ENCODE measurements around the gene RABGAP1L.
"Not testable (repeated sequence)": the region's sequence is repeated elsewhere in the genome, so short reads cannot be mapped to it uniquely, and the experiment has no call there.

RABGAP1L gene

DNA sequence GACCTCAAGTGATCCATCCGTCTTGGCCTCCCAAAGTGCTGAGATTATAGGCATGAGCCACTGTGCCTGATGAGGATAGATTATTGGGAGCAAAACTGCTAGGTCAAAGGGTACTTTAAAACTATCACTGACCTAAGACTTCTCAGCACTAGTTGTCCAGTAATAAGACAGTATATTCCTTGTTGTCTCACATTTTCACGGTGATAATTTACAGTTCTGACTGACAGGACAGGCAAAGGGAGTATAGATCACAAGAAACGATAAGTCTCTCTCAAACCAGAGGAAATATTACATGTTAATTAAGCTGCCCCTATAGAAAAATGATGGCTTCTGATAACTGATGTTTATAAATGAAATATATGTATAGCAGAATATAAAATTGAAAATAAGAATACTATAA, 860.2 kb downstream of the RABGAP1L start:
- DNase-seq: no peak

DNA sequence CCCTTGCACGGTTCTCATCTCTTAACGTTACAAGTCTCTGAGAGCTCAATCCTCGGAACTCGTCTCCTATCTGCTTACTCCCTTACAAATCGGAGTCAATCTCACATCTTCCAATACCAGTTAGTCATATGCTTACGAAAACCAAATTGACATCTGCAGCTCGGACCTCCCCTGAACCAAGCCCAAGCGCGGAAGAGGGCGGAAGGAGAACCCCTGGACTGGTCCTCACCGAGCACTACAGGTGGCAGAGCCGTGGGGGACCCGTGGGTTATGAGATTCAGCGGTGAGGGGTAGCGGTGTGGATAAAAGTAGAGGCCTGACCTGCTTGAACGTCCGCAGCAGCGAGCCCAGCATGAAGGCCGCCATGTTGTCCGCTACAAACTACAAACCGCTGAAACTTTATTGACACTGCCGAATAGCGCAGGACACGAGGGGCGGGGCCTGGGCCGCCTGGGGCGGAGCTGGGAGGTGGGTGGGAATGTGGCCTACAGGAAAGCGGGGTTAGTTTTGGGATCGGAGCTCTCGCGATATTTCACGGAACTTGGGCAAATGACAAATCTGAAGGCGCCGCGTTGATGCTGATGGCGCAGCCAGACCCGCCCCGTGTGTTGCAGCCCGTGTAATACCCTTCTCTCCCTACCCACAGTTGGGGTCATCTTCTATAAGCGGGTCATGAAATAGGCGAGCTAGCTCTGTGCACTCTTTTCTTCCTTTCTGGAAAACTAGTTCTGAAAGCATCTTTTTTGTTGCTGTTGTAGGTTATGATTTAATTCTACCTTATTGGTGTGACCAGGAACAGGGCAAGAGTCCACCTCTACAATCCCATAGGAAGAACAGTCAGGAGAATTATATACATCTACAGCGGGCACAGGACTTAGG, 864.0 kb downstream of the RABGAP1L start, which contains the start of gene MRPS14:
Gene MRPS14, minus strand, starts transcription at position 383 of the 879 bp plus-strand sequence. Its CDS starts 17 bp downstream, at position 366.
- DNase-seq: peak; percentile 98

DNA sequence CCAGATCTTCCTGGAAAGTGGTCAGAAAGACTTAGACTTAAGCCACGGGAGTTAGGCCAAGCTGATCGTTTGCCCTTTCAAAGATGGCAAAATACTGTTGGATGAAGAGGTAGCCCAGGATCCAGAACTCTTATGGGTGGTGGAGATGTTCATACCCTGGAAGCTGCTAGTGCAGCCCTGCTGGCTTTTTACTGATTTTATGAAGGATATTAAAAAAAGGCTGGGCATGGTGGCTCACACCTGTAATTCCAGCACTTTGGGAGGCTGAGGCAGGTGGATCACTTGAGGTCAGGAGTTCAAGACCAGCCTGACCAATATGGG, 864.6 kb downstream of the RABGAP1L start:
- not testable (repeated sequence) for DNase-seq

DNA sequence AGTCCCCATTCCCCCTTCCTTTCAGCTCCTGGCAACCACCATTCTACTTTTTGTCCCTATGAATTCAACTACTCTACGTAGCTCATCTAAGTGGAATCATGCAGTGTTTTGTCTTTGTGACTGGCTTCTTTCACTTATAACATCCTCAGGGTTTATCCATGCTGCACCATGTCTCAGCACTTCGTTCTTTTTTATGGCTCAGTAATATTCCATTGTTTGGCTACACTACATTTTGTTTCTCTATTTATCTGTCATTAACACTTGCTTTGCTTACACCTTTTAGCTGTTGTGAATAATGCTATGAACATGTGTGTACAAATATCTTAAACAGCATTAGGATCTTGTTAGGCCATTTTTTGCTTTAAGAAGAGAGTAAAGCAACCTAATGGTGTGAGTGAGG, 865.5 kb downstream of the RABGAP1L start:
- no peak for DNase-seq

DNA sequence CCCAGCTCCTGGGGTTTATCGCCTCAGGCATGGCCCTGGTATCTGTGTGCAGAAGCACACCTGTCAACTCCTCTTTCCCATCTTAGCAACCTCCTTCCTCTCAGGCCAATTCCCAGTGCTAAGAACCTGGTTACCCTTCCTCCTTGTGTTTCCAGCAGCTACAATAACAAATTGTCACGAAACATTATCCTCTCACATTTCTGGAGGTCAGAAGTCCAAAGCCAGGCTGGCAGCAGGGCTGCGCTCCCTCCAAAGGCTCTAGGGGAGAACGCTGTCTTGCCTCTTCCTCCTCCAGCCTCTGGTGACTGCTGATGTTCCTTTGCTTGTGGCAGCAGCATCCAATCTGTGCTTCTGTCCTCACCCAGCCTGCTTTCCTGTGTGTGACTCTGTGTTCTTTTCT, 874.6 kb downstream of the RABGAP1L start:
- no peak for DNase-seq

DNA sequence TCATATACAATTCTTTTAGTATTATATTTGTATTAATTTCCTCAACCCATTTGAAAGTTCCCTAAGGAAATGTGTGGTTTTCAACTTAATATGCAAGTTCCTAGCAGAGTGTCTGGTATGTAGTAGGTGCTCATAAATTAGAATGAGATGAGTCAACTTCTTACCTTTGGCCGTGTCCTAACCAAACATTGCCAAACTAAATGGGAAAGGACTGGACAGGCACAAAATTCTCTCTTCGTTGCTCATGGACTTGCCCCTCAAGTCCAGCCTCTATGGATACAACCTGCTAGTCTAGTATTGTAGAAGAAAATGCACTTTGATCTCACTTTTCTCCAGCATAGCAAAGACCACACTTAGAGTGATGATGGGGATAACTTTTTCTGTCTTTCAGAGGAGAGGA, 875.5 kb downstream of the RABGAP1L start:
- DNase-seq: no peak

DNA sequence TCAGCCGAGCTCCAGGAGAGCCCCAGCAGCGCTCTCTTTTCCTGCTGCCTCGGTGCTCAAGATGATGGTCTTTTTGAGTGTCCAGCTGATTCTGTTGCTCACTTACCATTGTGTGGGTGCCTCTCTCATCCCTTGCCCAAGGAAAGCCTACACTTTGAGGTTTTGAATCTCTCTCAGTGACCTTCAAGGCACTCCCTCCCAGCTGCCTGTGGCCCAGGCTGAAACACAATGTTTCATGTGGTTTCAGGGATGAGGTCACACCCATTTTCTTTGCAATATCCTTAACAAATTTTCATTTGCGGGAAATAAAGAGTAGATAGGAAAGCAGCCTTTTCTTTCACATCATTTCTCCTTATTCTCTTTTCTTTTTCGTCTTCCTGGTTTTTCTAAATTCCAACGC, 876.5 kb downstream of the RABGAP1L start:
- no peak for DNase-seq

DNA sequence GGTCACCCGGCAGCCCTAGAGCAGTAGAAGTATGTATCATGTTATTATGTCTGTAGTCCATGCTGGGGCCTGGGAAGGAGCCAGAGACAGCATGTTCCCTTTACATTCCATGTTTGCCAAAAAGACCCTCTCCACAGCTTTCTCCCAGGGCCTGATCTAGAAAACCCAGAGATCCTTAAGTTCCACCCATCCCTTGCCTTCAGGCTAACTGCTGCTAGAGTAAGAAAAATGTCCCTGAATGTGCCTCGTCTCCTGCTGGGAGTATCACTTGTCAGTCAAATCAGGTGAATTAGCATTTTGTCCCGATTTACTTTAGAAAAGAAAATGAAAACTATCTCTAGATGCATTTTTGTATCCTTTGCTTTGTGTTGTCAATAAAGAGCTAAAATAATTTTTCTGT, 877.2 kb downstream of the RABGAP1L start:
- DNase-seq: no peak

DNA sequence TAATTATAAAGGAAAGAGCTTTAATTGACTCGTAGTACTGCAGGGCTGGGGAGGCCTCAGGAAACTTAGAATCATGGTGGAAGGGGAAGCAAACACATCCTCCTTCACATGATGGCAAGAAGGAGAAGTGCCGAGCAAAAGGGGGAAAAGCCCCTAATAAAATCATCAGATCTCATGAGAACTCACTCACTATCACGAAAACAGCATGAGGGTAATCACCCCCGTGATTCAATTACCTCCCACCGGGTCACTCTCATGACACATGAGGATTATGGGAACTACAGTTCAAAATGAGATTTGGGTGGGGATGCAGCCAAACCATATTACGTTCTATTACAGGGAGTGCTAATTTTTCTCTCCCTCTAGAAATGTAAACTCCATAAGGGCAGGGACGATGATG, 878.1 kb downstream of the RABGAP1L start:
- DNase-seq: no peak

DNA sequence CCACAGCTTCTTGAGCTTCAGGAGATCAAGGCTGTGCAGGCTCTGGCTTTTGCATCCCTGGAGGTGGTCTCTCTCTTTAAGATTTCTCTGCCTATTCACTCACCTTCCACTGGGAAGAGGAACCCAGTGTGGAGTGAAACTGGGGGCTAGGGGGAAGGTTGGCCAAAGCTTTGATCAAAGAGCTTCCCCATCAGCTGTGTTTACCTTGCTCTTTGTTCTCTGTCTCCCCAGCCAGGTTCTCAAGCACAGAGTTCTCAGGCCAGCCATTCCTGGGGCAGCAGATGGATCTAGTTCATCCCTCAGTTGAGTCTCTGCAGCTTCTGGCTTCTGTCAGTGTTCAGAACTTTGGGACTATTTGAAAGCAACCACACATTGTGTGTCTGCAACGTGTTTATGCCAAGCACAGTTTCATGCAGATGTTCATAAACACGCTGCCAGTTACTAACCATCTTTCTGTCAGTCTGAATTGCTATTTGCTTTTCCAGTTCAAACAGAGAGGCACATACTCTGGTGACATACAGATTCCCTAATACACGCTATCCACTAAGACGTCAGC, 881.1 kb downstream of the RABGAP1L start:
- DNase-seq: no peak

DNA sequence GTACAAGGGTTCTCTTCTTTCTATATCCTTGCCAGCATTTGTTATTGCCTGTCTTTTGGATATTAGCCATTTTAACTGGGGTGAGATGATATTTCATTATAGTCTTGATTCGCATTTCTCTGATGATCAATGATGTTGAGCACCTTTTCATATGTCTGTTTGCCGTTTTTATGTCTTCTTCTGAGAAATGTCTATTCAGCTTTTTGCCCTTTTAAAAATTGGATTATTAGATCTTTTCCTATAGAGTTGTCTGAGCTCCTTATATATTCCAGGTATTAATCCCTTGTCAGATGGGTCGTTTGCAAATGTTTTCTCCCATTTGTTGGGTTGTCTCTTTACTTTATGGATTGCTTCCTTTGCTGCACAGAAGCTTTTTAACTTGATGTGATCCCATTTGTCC, 883.3 kb downstream of the RABGAP1L start:
- DNase-seq: no peak

DNA sequence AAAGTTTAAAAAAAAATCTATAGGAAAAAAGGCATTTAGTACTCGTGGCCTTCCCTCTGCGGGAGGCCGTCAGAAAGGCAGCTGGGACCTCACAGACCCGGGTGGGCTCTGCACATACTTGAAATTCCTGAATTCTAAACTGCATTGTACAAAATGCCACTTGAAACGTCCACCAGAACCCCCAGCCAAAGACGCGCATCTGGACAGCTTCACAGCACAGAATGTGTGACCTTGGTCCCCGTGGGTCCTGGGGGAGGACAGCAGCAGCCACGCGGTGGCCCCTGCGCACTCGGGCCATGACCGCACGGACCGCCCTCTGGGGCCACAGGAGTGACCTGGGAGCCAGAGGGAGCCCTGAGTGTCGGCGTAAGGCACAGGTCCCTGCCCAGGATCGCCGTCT, 884.5 kb downstream of the RABGAP1L start:
- no peak for DNase-seq

DNA sequence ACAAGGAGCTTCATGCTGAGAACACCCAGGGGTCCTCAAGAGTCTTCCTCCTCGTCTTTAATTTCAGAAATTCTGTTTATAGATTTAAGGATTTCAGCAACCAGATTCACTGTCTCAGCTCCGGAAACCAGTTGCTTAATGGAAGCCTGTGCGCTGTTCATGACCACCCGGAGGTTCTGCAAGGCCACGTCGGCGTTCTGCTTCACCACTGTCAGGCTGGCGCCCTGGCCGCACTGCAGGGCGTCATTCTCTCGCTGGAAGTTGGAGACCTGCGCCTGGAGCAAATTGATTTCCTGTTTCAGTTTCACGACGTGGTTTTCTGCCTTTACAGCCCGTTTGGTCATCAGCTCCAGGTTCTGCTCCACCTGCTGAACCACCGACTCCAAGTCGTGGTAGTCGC, 885.3 kb downstream of the RABGAP1L start:
- DNase-seq: not testable (repeated sequence)
